Measurements from ENCODE around the gene BTBD2. TPM values are rescaled to one million over a fixed set of nuclear protein-coding genes. Genes with fewer than 3 reads are reported as not detected.

BTBD2 gene
- total RNA-seq, 2 experiments from 2014 or later = 37.4 to 52.7 TPM

DNA sequence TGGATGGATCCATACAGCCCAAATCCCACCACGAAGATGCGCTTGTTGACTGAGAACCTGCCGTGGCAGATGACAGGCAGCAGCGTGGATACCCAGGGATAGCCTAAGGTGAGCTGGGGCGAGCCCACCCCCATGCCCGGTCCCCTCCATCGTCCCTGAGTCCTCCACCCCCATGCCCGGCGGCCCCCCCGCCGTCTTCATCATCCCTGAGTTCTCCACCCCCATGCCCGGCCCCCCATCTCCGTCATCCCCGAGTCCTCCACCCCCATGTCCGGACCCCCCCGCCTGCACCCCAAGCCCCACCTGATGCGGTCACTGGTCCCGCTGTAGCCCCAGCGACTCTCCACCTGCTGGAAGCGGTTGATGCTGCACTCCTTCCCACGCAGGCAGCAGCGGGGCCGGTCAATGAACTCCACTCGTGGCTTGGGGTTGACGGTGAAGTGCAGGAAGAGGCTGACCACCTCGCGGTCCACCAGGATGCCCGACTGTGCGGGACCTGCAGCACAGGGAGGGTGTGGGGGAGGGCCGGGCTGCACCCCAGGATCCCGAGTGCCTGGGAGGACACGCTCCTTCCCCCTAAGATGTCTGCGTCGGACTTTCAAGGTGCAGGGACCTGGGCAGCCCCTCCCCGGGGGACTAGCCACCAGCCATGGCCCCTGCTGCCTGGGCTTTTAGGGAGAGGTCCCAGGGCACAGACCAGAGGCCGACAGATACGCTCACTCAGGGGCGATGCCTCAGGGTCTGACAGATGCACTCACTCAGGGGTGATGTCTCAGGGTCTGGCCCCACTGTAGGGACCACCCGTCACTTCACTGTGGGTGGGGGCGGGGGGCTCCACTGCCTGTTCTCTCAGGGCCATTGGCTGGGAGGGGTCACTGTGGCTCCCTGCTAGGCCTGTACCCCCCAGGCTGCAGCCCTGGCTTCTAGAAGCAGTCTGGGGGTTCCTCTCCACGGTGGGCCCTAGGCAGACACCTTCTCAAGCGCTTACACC is 28.0 kb downstream of the BTBD2 start:
- Mint-ChIP-seq H3K9me3 (ENCODE audit: low read depth) (no peaks in the 10 kb centered on the region), H3K4me3 (no peak overlapping the region), H3K4me1 (no peaks in the 10 kb centered on the region), H3K27ac (no peak overlapping the region), H3K27me3 (no peaks in the 10 kb centered on the region), H3K36me3 (peaks cover 11% of the 10 kb centered on the region)
- CTCF ChIA-PET = no interaction called here
- DNase-seq = no peak
- ATAC-seq = no peak

DNA sequence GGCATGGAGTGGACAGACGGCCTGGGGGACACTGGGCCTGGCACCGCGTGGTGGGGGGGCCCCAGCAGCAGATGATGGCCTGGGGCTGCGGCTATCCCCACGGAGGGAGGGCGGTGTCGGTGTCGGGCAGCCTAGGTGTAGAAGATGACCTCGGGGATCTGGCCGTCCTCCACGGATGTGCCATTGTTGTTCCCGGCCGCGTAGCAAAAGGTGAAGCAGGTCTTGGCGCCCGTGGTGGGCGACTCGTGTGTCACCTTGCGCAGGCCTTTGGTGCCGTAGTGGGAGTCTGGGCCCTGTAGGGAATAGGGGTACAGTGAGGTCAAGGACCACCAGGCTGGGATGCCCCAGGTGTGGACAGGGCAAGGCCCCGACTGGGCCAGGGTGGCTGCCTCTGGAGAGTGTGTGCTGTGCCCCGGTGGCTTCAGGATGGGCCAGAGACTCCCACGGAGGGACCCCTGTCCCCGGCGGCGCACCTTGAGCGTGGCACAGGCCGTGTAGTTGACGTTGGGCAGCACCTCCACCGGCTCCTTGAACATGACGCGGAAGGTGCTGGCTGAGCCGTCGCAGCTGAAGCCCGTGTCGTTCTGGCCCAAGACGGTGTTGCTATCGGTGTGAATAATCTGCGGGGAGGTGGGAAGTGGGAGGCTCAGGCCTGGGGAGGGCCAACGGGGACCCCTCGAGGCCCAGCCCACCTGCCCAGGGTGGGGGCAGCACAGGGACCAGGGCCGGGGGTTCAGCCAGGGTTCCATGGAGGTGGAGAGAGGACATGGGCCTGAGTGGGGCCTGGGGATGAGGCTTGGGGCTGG is 29.0 kb downstream of the BTBD2 start:
- Mint-ChIP-seq H3K4me1 (no peaks in the 10 kb centered on the region), H3K27me3 (no peaks in the 10 kb centered on the region), H3K27ac (no peak overlapping the region), H3K36me3 (peaks cover 15% of the 10 kb centered on the region), H3K4me3 (no peak overlapping the region), H3K9me3 (ENCODE audit: low read depth) (no peaks in the 10 kb centered on the region)
- no peak for DNase-seq
- CTCF ChIA-PET = no interaction called here
- ATAC-seq = no peak

DNA sequence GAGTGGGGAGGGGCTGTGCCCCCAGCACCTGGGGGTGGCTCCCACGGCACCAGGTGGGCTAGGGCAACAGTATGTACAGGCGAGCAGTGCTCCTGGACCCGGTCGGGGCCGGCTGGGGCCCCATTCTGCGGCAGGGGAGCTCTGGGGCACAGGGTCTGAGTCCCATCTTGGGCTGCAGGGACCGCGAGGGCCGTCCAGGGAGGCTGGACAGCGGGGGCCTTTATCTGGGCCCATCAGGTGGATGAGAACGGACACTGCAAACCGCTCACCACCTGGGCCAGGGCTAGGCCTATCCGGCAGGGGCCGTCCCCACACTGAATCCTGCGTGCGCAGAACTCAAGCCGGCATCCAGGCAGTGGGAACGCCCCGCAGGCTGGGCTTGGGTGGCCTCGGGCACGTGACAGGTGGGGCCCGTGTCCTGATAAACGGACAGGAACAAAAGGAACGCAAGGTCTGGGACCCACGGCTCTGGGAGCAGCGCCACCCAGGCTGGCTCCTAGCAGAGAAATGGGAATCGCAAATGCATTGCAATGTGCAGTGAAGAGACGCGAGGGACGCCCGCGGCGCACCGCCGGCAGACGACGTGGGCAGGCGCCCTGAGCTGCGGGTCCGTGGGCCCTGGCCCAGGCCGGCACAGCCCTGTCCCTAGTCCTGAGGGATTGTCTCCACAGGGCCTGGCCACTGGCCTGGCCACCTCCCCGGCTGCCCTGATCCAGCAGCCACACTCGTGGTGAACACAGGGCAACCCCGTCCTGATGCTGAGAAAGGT is 29.7 kb downstream of the BTBD2 start:
- DNase-seq (no peak), ATAC-seq (peak; percentile 7)
- H3K9me3 Mint-ChIP-seq (ENCODE audit: low read depth) = no peaks in the 10 kb centered on the region
- peaks cover 19% of the 10 kb centered on the region for H3K36me3 Mint-ChIP-seq
- CTCF ChIA-PET = no interaction called here
- H3K4me1 Mint-ChIP-seq = no peaks in the 10 kb centered on the region
- no peak overlapping the region for H3K4me3 Mint-ChIP-seq
- H3K27me3 Mint-ChIP-seq = no peaks in the 10 kb centered on the region
- no peak overlapping the region for H3K27ac Mint-ChIP-seq

GRCh38 chr19:1984357-1984756 is 31.2 kb downstream of the BTBD2 start:
- Mint-ChIP-seq H3K9me3 (ENCODE audit: low read depth) (no peaks in the 10 kb centered on the region), H3K4me1 (no peaks in the 10 kb centered on the region), H3K27ac (no peak overlapping the region), H3K27me3 (no peaks in the 10 kb centered on the region), H3K36me3 (peaks cover 23% of the 10 kb centered on the region), H3K4me3 (no peak overlapping the region)
- CTCF ChIA-PET = no interaction called here
- DNase-seq (no peak), ATAC-seq (no peak)

DNA sequence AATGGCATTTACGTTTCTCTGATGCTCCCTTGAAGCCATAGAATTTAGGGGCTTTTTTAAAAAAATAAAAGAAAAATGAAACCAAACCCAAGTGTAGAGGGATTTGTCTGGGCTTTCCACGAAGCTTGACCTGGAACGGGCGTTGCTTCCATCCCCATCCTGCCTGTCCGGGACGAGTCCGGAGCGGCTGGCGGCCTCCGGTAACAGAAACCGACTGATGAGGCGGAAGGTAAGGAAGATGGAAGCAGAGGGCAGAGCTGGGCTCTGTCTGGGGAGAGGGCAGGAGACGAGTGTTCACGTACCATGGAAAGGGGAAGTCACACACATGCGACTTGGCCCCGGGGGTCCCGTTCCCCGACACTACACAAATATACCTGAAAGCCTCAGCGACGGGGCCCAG is 34.3 kb downstream of the BTBD2 start:
- CTCF ChIA-PET = no interaction called here
- H3K36me3 Mint-ChIP-seq = peaks cover 22% of the 10 kb centered on the region
- DNase-seq (no peak), ATAC-seq (no peak)
- H3K9me3 Mint-ChIP-seq (ENCODE audit: low read depth) = no peaks in the 10 kb centered on the region
- no peak overlapping the region for H3K4me3 Mint-ChIP-seq
- no peak overlapping the region for H3K27ac Mint-ChIP-seq
- no peaks in the 10 kb centered on the region for H3K4me1 Mint-ChIP-seq
- H3K27me3 Mint-ChIP-seq = no peaks in the 10 kb centered on the region

DNA sequence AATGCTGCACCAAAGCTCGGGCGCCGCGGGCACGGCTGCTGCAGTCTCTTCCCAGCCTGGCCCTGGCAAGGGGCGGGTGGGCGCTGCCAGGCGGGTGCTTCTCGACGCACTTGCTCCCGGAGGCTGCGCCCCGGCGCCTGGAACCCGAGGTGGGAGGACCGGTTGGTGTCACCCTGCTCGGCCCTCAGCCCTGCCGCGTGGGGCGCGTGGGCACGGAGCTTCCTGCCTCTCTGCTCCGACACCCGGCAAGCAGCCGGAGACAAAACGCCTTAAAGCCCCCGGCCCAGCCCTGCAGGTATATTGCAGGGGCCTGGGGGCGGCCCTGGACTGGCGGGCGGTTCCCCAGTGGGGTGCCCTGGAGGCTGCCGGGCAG is 34.7 kb downstream of the BTBD2 start:
- DNase-seq = no peak
- CTCF ChIA-PET = no interaction called here
- Mint-ChIP-seq H3K4me1 (no peaks in the 10 kb centered on the region), H3K27me3 (no peaks in the 10 kb centered on the region), H3K4me3 (no peak overlapping the region), H3K27ac (no peak overlapping the region), H3K36me3 (peaks cover 21% of the 10 kb centered on the region), H3K9me3 (ENCODE audit: low read depth) (no peaks in the 10 kb centered on the region)
- ATAC-seq = no peak

DNA sequence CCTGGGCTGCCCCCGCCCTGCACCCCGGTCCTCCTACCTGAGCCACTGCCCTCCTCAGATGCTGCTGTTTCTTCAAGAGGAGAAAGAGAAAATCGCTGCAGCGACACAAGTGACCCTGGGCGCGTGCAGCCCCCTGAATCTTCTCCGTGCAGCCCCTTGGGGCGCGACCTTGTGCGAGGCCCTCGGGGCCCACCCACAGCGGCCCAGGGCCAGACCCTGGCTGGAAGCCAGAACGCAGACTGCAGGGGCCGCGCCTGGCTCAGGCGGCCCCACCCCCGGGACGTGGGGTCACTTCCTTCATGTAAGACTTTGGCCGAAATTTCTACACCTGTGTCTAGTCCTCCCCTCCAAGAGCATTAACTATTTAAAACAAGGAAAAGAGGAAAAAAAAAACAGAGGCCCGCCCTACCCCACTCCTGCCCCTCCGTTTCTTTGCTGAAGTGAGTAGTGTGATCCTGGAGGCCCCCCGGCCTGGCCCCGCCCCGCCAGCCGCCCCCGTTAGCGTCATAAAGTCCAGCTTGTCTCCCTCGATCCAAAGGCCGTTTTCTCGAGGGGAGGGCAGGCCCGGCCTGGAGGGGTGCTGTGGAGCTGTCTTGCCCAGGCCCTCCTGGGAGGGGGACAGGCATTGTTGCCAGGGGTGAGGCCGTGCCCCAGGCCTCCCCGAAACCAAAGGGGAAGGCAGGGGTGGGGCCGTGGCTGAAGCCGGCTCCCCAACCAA is 35.3 kb downstream of the BTBD2 start:
- Mint-ChIP-seq H3K36me3 (peaks cover 21% of the 10 kb centered on the region), H3K4me3 (no peak overlapping the region), H3K9me3 (ENCODE audit: low read depth) (no peaks in the 10 kb centered on the region), H3K27ac (no peak overlapping the region), H3K27me3 (no peaks in the 10 kb centered on the region), H3K4me1 (no peaks in the 10 kb centered on the region)
- no peak for DNase-seq
- no peak for ATAC-seq
- CTCF ChIA-PET = no interaction called here

GRCh38 chr19:1979642-1980041 is 35.9 kb downstream of the BTBD2 start:
- ATAC-seq (no peak), DNase-seq (no peak)
- H3K36me3 Mint-ChIP-seq = peaks cover 18% of the 10 kb centered on the region
- H3K27ac Mint-ChIP-seq = no peak overlapping the region
- CTCF ChIA-PET = no interaction called here
- no peaks in the 10 kb centered on the region for H3K9me3 Mint-ChIP-seq (ENCODE audit: low read depth)
- no peaks in the 10 kb centered on the region for H3K27me3 Mint-ChIP-seq
- H3K4me3 Mint-ChIP-seq = no peak overlapping the region
- H3K4me1 Mint-ChIP-seq = no peaks in the 10 kb centered on the region

DNA sequence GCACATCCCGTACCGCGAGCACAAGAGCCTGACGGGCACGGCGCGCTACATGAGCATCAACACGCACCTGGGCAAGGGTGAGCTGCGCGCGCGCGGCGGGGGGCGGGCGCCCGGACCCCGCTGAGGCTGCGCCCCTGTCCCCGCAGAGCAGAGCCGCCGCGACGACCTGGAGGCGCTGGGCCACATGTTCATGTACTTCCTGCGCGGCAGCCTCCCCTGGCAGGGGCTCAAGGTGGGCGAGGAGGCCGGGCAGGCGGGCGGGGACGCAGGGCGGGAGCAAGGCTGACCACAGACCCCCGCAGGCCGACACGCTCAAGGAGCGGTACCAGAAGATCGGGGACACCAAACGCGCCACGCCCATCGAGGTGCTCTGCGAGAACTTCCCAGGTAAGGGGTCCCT is 36.5 kb downstream of the BTBD2 start:
- no peak for ATAC-seq
- CTCF ChIA-PET = no interaction called here
- Mint-ChIP-seq H3K4me1 (no peaks in the 10 kb centered on the region), H3K36me3 (peaks cover 18% of the 10 kb centered on the region), H3K4me3 (no peak overlapping the region), H3K27ac (no peak overlapping the region), H3K27me3 (no peaks in the 10 kb centered on the region), H3K9me3 (ENCODE audit: low read depth) (no peaks in the 10 kb centered on the region)
- no peak for DNase-seq

DNA sequence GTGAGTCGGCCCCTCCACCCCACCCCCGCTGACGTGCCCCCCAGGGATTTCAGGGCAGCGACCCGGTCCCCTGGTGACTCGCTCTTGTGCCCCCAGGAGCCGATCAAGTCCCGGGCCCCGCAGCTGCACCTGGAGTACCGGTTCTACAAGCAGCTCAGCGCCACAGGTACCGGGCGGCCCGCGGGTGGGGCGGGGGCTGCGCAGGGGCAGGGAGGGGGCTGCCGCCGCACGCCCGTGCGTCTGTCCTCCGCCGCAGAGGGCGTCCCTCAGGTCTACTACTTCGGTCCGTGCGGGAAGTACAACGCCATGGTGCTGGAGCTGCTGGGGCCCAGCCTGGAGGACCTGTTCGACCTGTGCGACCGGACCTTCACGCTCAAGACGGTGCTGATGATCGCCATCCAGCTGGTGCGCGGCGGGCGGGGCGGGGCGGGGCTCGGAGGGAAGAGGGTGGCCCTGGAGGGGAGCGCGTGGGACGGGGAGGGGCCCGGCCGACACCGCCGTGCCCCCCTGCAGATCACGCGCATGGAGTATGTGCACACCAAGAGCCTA is 37.1 kb downstream of the BTBD2 start:
- CTCF ChIA-PET = no interaction called here
- Mint-ChIP-seq H3K36me3 (peaks cover 17% of the 10 kb centered on the region), H3K4me1 (no peaks in the 10 kb centered on the region), H3K9me3 (ENCODE audit: low read depth) (no peaks in the 10 kb centered on the region), H3K4me3 (no peak overlapping the region), H3K27me3 (no peaks in the 10 kb centered on the region), H3K27ac (no peak overlapping the region)
- DNase-seq = no peak
- ATAC-seq = no peak

- no peak overlapping the region for H3K27ac Mint-ChIP-seq
- no peaks in the 10 kb centered on the region for H3K9me3 Mint-ChIP-seq (ENCODE audit: low read depth)
- peaks cover 13% of the 10 kb centered on the region for H3K36me3 Mint-ChIP-seq
- no peak for ATAC-seq
- no peaks in the 10 kb centered on the region for H3K27me3 Mint-ChIP-seq
- no peak for DNase-seq
- H3K4me3 Mint-ChIP-seq = no peak overlapping the region
- CTCF ChIA-PET = interaction anchor here (0.7 kb wide), 1 partner anchor 148 kb away, joined by 4 read pairs; no protein-coding TSS in a partner anchor
- H3K4me1 Mint-ChIP-seq = peaks cover 2% of the 10 kb centered on the region
Observed at GRCh38 chr19:1977120-1977519, 38.4 kb downstream of the BTBD2 start.

- DNase-seq (no peak), ATAC-seq (no peak)
- CTCF ChIA-PET = interaction anchor here (1.1 kb wide), 1 partner anchor 47 kb away, joined by 3 read pairs; no protein-coding TSS in a partner anchor
- Mint-ChIP-seq H3K27ac (no peak overlapping the region), H3K9me3 (ENCODE audit: low read depth) (no peaks in the 10 kb centered on the region), H3K4me1 (peaks cover 3% of the 10 kb centered on the region), H3K36me3 (peaks cover 4% of the 10 kb centered on the region), H3K4me3 (no peak overlapping the region), H3K27me3 (no peaks in the 10 kb centered on the region)
Observed at GRCh38 chr19:1975162-1975480, 40.4 kb downstream of the BTBD2 start.

Data from activated CD8-positive, alpha-beta memory T cell treated with anti-CD3 and anti-CD28 coated beads, Interleukin-2, amount 10 ng/mL, durations not matched to agents 7 days and 5 days (primary cell).